Neural cell (in vitro differentiated cells): Measurements from ENCODE around the gene FRMPD3. TPM values are rescaled to one million over a fixed set of nuclear protein-coding genes. Genes with fewer than 3 reads are reported as not detected.

Experiments
- H2AFZ ChIP-seq: fragments of 200-600, 300-800 bp; sonication (generic), shearing (Covaris generic); 2 replicates; pipeline ENCODE4 v1.6.0; 2014; ENCODE audit warnings: low read depth, mild to moderate bottlenecking, antibody characterized with exemption, low read length, moderate library complexity
- H3F3A ChIP-seq: fragments of 200-600 bp; shearing (Covaris generic); 2 replicates; pipeline ENCODE4 v1.6.1; 2016; ENCODE audit warnings: mild to moderate bottlenecking, moderate library complexity, mixed read lengths, antibody characterized with exemption, low read length; ENCODE audit not compliant: insufficient read depth, poor library complexity, severe bottlenecking
- H3K27ac ChIP-seq: fragments of 200-600, 300-800 bp; sonication (generic), shearing (Covaris generic); 2 replicates; pipeline ENCODE4 v1.5.1; 2014; ENCODE audit warnings: mild to moderate bottlenecking, low read length, moderate library complexity
- H3K27me3 ChIP-seq: fragments of 300-800, 200-600 bp; sonication (generic), shearing (Covaris generic); 2 replicates; pipeline ENCODE4 v1.6.0; 2014; ENCODE audit warnings: mild to moderate bottlenecking, low read depth, low read length, moderate library complexity; ENCODE audit not compliant: insufficient read depth
- H3K36me3 ChIP-seq: fragments of 300-800, 200-600 bp; sonication (generic), shearing (Covaris generic); 2 replicates; pipeline ENCODE4 v1.5.1; 2014; ENCODE audit warnings: mild to moderate bottlenecking, antibody characterized with exemption, low read length, moderate library complexity; ENCODE audit not compliant: insufficient read depth
- H3K4me2 ChIP-seq: fragments of 300-800, 200-600 bp; sonication (generic), shearing (Covaris generic); 2 replicates; pipeline ENCODE4 v1.6.0; 2014; ENCODE audit warnings: mild to moderate bottlenecking, low read length
- H3K4me3 ChIP-seq: fragments of 300-800, 200-600 bp; sonication (generic), shearing (Covaris generic); 2 replicates; pipeline ENCODE4 v1.5.1; 2014; ENCODE audit warnings: mild to moderate bottlenecking, low read length, moderate library complexity
- H3K79me2 ChIP-seq: fragments of 200-600 bp; shearing (Covaris generic); replicated peaks from 2 replicates; pipeline ENCODE4 v1.6.0; 2014; ENCODE audit warnings: mild to moderate bottlenecking, low read length, moderate library complexity; ENCODE audit not compliant: insufficient read depth
- H3K9ac ChIP-seq: fragments of 300-800, 200-600 bp; sonication (generic), shearing (Covaris generic); 2 replicates; pipeline ENCODE4 v1.6.1; 2016; ENCODE audit warnings: mild to moderate bottlenecking, low read length, mixed read lengths
- H3K9me2 ChIP-seq: fragments of 200-600 bp; shearing (Covaris generic); 2 replicates; pipeline ENCODE4 v1.6.1; 2016; ENCODE audit warnings: mild to moderate bottlenecking, low read length, mixed read lengths; ENCODE audit not compliant: insufficient read depth
- H3K9me3 ChIP-seq: fragments of 200-600, 300-800 bp; sonication (generic), shearing (Covaris generic); 2 replicates; pipeline ENCODE4 v1.6.1; 2016; ENCODE audit warnings: mild to moderate bottlenecking, mixed run types, low read length, moderate library complexity, mixed read lengths
- H4K20me1 ChIP-seq: fragments of 200-600 bp; shearing (Covaris generic); 2 replicates; pipeline ENCODE4 v1.6.1; 2016; ENCODE audit warnings: mild to moderate bottlenecking, mixed run types; ENCODE audit not compliant: insufficient read depth
- EP300 ChIP-seq: fragments of 450-650 bp; conservative IDR thresholded peaks from 2 replicates; pipeline ENCODE4 v1.6.1; 2014; ENCODE audit warnings: antibody characterized with exemption, mild to moderate bottlenecking, moderate library complexity; ENCODE audit not compliant: poor library complexity, severe bottlenecking
- EZH2 ChIP-seq: fragments of 200-600, 300-800 bp; shearing (Covaris generic), sonication (generic); IDR thresholded peaks from 2 replicates; pipeline ENCODE4 v1.6.1; 2014; ENCODE audit warnings: antibody characterized with exemption, low read length, borderline replicate concordance, mild to moderate bottlenecking; ENCODE audit not compliant: insufficient read depth, poor library complexity, severe bottlenecking
- MXI1 ChIP-seq: fragments of 450-650 bp; conservative IDR thresholded peaks from 2 replicates; pipeline ENCODE4 v1.6.1; 2014; ENCODE audit warnings: antibody characterized with exemption, mild to moderate bottlenecking; ENCODE audit not compliant: poor library complexity, severe bottlenecking
- POLR2AphosphoS5 ChIP-seq: IDR thresholded peaks from 2 replicates; pipeline ENCODE4 v1.6.1; 2012
- RAD21 ChIP-seq: fragments of 450-650 bp; conservative IDR thresholded peaks from 2 replicates; pipeline ENCODE4 v1.6.1; 2014; ENCODE audit warnings: antibody characterized with exemption, mild to moderate bottlenecking, moderate library complexity
- REST ChIP-seq: IDR thresholded peaks from 2 replicates; pipeline ENCODE4 v1.6.1; 2012; ENCODE audit warnings: borderline replicate concordance
- SMC3 ChIP-seq: fragments of 450-650 bp; conservative IDR thresholded peaks from 2 replicates; pipeline ENCODE4 v1.6.1; 2014; ENCODE audit warnings: antibody characterized with exemption, mild to moderate bottlenecking, moderate library complexity; ENCODE audit not compliant: poor library complexity
- TAF1 ChIP-seq: IDR thresholded peaks from 2 replicates; pipeline ENCODE4 v1.6.1; 2012; ENCODE audit warnings: low read depth
- polyA plus RNA-seq: library from polyadenylated mRNA; depleted of rRNA; stranded (reverse); fragments of >200 nt; gene quantifications from 2 replicates; pipeline ENCODE4 v1.2.3, GENCODE V29; 2014
- TF ChIP-seq, protein P1 (sequence below): fragments of 450-650 bp; IDR thresholded peaks from 2 replicates; pipeline ENCODE4 v1.5.1; 2014; ENCODE audit warnings: antibody characterized with exemption, mild to moderate bottlenecking, moderate library complexity; ENCODE audit not compliant: poor library complexity, severe bottlenecking

Gene FRMPD3
- polyA plus RNA-seq, 1 donor from 2014 or later = 0.45 TPM

GRCh38 chrX:107465932-107466620, 16.6 kb downstream of the FRMPD3 start:
- H3K4me2 ChIP-seq = no peak overlapping the region
- TF ChIP-seq EZH2 = no peak
- no peak for TF ChIP-seq RAD21
- no peak for TF ChIP-seq POLR2AphosphoS5
- TF ChIP-seq REST = no peak
- TF ChIP-seq, protein P1, sequence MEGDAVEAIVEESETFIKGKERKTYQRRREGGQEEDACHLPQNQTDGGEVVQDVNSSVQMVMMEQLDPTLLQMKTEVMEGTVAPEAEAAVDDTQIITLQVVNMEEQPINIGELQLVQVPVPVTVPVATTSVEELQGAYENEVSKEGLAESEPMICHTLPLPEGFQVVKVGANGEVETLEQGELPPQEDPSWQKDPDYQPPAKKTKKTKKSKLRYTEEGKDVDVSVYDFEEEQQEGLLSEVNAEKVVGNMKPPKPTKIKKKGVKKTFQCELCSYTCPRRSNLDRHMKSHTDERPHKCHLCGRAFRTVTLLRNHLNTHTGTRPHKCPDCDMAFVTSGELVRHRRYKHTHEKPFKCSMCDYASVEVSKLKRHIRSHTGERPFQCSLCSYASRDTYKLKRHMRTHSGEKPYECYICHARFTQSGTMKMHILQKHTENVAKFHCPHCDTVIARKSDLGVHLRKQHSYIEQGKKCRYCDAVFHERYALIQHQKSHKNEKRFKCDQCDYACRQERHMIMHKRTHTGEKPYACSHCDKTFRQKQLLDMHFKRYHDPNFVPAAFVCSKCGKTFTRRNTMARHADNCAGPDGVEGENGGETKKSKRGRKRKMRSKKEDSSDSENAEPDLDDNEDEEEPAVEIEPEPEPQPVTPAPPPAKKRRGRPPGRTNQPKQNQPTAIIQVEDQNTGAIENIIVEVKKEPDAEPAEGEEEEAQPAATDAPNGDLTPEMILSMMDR = no peak
- TF ChIP-seq MXI1 = no peak
- no peaks in the 10 kb centered on the region for H3F3A ChIP-seq
- no peaks in the 10 kb centered on the region for H3K36me3 ChIP-seq
- no peak overlapping the region for H3K27ac ChIP-seq
- H2AFZ ChIP-seq = no peak overlapping the region
- H4K20me1 ChIP-seq = no peaks in the 10 kb centered on the region
- no peak overlapping the region for H3K9ac ChIP-seq
- H3K27me3 ChIP-seq = no peaks in the 10 kb centered on the region
- H3K79me2 ChIP-seq = no peaks in the 10 kb centered on the region
- H3K9me2 ChIP-seq = no peaks in the 10 kb centered on the region
- no peaks in the 10 kb centered on the region for H3K9me3 ChIP-seq
- H3K4me3 ChIP-seq = no peak overlapping the region

GRCh38 chrX:107467271-107467670, 17.8 kb downstream of the FRMPD3 start:
- no peak overlapping the region for H2AFZ ChIP-seq
- no peaks in the 10 kb centered on the region for H3K79me2 ChIP-seq
- H3K36me3 ChIP-seq = no peaks in the 10 kb centered on the region
- no peak overlapping the region for H3K27ac ChIP-seq
- H4K20me1 ChIP-seq = no peaks in the 10 kb centered on the region
- H3F3A ChIP-seq = no peaks in the 10 kb centered on the region
- TF ChIP-seq POLR2AphosphoS5 = no peak
- TF ChIP-seq SMC3 = no peak
- no peak for TF ChIP-seq REST
- TF ChIP-seq RAD21 = no peak
- TF ChIP-seq, protein P1 = no peak
- no peak for TF ChIP-seq TAF1
- no peak for TF ChIP-seq EP300
- no peak for TF ChIP-seq MXI1
- H3K27me3 ChIP-seq = no peaks in the 10 kb centered on the region
- H3K4me2 ChIP-seq = no peak overlapping the region
- no peaks in the 10 kb centered on the region for H3K9me2 ChIP-seq
- H3K4me3 ChIP-seq = no peak overlapping the region
- H3K9me3 ChIP-seq = no peaks in the 10 kb centered on the region
- no peak overlapping the region for H3K9ac ChIP-seq
